Right forelimb (tissue), 1 donor: ENCODE data around the gene CASKIN1.
"Not testable (repeated sequence)": the region's sequence is repeated elsewhere in the genome, so short reads cannot be mapped to it uniquely, and the experiment has no call there.

Experiments
- DNase-seq: peaks from one replicate; pipeline ENCODE4 v3.0.0-alpha.2; 2018

The CASKIN1 gene

DNA sequence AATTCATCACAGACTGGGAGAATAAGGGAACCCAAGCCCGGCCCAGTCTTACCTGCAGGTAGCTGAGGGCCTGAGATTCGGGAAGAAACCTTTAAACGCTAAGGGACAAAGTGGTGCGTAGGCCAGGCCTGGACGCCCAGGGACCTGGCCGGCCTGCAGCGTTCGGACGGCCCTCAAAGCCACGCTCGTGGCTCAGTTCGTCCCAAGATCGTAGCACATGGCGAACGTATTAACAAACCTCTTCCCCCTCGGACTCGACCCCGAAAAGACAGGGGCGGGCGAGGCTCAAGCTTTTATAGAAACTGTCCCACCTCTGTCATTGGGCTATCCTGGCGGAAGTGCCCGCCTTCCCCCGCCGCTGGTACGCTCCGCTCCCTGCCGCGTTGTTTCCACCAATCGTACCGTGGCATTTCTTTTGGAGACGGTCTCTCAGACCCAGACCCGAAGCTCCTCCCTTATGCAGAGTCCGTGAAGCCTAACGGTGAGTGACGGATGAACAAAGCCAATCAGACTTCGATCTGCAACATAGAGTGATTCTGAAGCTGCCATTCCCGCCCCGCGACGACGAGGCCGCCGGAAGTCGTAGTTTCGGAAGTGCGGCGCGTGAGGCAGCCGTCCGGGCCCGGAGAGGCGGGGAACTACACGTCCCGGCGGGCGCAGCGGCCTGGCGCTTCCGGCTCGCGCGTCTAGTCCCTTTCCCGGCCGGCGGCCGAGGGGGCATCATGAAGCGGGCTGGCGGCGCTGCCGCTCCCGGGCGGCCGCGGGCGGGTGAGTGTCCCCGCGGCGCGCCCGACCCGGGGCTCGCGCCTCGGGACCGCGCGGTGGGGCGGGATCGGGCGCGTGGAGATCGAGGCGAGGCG lies 41.1 kb downstream of the CASKIN1 start, which contains the start of gene TRAF7:
Gene TRAF7, plus strand, starts transcription at position 692 of the 860 bp plus-strand sequence. CDS start 8,139 bp downstream, outside the sequence.
- peak; percentile 99 for DNase-seq

- DNase-seq, result no peak
Observed at GRCh38 chr16:2154533-2155090, 41.8 kb downstream of the CASKIN1 start.

GRCh38 chr16:2152695-2153506 lies 43.5 kb downstream of the CASKIN1 start:
- DNase-seq, result no peak

DNA sequence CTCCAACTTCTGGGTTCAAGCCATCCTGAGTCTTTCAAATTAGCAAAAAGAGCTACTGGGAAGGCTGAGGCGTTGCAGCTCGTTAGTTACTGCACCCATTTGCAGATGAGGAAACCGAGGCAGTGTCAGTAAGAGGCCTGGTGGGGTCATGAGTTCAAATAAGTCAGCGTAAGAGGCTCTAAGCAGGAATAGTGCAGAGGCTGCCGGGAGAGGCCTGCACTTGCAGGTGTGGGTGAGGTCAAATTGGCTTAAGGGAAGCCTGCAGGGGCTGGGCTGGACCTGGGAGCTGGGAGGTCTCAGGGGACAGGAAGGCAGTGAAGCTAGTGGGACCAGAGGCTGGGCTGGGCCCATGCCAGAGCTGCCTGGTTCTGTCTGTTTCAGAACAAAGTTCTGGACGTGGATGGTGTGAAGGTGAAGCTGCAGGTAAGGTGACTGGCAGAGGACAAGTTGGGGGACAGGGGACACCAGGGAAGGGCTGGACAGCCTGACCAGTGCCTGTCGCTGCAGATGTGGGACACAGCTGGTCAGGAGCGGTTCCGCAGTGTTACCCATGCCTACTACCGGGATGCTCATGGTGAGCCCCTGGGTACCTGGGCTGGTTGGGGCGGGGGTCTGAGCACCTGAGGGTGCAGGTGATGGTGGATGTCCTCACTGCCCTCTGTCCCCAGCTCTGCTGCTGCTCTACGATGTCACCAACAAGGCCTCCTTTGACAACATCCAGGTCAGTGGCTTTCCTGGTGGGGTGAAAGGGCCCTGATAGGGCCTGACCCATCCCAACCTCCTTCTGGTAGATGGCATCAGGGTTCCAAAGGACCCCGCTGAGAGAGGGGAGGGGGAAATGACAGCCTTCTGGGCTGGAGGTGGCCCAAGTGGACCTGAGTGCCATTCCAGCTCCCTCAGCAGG lies 45.0 kb downstream of the CASKIN1 start:
- no peak for DNase-seq

DNA sequence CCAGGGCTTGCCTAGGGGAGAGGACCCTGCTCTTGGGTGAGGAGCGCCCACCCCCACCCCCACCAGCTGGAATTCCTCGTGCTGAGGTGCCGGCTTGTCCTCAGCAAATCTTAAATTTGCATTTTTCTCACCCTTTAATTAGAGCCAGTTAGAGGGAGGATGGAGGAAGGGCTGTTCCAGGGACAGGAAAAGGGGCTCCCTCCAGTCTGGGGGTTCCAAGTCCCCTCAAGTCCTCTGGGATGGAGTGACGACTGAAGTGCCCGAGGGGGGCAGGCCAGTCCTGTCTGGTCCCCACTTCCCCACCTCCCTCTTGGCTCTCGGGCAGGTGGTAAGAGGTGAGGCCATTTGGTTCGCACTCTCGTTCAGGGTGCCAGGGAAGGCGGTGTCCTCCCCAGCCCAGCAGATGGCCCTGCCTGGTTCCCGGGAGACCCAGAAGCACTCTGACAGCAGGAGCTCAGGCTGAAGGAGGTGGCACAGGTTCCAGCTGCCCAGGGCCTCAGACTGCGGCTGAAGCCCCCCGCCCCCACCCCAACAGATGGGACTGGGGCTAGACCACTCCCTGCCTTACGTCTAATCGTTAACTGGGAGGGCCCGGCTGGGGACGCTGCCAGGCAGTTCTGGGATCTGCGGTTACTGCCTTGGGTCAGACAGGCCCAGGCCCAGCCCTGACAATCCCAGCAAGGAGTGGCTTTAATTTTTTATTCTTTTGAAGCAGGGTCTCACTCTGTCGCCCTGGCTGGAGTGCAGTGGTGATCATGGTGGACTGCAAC lies 45.8 kb downstream of the CASKIN1 start:
- DNase-seq, result no peak

DNA sequence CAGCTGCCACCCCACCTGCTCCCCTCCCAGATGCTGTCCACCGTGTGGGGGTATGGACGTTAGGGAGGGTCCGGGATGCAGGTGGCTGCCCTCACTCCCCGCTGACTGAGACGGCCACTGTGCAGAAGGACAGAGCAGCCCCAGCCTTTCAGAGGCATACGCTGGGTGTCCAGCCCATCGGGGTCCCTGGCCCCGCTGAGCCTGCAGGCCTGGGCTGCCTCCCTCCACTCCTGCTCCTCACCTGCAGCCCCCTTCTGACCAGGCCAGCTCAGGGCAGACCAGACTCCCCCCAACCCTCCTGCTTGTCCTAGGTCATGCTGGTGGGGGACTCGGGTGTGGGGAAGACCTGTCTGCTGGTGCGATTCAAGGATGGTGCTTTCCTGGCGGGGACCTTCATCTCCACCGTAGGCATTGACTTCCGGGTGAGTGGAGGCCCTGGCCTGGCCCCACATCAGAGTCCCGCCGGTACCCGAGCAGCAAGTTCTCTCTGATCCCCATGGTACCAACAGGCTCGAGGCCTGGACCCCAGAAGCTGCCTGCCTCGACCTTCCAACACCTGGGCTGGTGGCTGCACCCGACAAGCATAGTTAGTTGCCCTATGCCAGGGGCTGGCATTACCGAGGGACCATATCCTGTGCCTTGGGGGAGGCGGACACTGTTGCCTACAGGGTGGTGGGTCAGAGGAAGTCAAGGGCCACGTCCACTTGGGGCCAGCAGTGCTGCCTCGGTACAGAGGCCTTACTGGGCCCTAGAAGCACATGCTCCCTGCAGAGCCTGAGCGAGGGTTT lies 46.6 kb downstream of the CASKIN1 start:
- peak; percentile 46 for DNase-seq

GRCh38 chr16:2148714-2149629 lies 47.4 kb downstream of the CASKIN1 start:
- peak; percentile 56 for DNase-seq

DNA sequence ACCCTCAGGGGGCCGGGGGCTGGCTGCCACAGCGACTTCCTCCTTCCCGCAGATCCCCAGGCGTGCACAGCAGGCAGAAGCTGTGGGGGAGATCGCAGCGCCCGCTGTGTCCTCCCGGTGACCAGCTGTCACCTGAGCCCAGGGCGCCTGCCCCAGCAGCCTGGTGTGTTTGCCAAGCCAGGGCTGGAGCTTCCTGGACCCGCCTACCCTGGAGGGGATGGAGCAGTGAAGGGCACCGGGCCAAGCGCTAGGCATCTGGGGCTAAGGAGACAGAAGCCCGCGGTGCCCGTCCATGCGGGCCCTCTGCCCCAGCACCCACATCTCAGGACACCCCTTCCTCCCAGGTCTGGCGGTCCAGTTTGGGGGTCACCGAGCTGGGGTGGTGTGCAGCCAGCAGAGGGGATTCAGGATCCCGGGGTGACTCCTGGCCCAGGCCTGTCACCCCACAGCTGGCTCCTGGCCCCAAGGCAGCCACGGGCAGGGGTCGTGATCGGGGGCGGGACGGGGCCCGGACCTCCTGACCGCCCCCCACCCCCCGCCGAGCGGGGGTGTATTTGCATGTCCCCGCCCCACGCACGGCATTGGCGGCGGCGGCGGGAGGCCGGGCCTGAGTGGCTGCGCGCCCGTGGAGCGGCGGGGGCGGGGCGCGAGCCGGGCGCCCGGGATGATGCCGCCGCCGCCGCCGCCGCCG lies 48.3 kb downstream of the CASKIN1 start, which contains the start of gene RAB26:
Gene RAB26, plus strand, starts transcription at position 645 of the 691 bp plus-strand sequence. CDS start 159 bp downstream, outside the sequence.
- DNase-seq, result peak; percentile 85

- DNase-seq, result peak; percentile 36
Observed at GRCh38 chr16:2147378-2147777, 49.0 kb downstream of the CASKIN1 start.

DNA sequence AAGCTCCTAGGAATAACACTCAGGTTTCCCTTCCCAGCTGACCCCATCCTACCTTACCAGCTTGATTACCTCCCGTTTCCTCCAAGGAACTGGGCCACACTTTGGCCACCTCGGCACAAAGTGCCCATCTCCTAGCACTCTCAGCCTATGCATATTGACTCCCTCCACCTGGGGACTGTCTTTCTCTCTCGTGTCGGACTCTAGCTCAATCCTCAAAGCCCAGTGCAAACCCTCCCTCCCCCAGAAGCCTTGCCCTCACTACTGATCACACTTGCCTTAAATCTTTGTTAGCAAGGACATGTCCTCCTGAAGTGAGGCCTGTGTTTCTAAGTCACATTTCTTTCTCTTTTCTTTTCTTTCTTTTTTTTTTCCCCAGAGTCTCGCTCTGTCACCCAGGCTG lies 50.6 kb downstream of the CASKIN1 start:
- peak; percentile 30 for DNase-seq

DNA sequence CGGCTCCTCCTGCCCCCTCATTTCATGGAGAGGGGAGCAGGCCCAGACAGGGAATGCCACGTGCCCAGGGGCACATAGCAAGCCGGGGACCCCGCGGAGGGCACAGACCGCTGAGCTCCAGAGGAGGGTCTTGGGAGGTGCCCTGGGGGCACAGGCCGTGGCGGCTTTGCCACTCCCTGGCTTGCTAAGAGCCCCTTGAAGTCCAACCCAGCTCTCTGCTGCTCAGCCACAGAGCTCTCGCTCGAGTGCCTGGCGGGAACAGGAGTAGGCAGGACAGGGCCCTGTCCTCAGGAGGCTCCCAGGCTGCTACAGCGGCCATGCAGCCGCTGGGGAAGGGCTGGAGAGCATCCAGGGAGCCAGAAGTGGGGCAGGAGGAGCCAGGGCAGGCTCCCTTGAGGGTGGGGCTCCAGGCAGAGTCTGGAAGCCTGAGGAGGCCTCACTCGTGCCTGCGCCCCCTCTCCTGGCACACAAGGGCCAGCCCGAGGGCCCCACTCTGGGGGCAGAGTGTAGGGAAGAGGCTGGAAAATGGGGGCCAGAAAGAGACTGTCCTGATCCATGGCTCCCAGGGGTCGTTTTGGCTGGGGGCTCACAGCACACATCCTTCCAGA lies 52.4 kb downstream of the CASKIN1 start:
- no peak for DNase-seq

DNA sequence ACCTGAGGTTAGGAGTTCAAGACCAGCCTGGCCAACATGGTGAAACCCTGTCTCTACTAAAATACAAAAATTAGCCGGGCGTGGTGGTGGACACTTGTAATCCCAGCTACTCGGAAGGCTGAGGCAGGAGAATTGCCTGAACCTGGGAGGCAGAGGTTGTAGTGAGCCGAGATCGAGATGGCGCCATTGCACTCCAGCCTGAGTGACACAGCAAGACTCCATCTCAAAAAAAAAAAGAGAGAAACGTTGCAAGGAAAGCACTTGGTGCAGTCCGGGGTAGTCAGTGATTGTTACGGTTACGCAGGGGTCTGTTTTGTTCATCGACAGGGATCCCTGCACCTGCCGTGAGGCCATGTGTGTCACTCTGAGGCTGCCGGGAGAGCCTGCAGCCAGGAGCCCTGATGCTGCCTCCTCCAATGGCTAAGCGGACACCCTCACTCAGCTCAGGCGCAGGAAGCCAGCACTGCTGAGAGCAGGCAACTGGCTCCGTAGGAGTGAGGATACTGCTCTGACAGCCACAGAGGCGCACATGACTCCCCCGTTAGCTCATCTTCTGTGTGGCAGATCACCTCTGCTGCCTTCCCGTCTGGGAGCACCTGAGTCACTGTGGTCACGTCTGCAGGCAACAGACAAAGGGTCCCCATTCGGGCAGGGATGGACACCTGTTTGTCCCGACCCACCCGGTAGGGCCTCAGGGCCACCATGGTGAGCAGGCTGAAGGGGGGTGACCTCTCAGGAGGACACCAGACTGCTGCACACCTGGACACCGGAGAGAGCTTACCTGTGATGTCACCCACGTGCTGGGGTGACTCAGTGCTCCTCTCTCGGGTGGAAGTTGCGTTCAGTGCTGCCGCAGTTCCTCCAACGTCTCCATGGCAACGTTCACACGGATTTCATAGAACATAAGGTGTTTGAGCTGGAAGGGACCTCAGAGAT lies 53.2 kb downstream of the CASKIN1 start:
- DNase-seq, result no peak

GRCh38 chr16:2135770-2136490 lies 60.5 kb downstream of the CASKIN1 start, which contains the start of gene PKD1:
PKD1 (minus strand) TSS chr16:2135898; CDS start chr16:2135689, 209 bp downstream.
- DNase-seq, result peak; percentile 88

DNA sequence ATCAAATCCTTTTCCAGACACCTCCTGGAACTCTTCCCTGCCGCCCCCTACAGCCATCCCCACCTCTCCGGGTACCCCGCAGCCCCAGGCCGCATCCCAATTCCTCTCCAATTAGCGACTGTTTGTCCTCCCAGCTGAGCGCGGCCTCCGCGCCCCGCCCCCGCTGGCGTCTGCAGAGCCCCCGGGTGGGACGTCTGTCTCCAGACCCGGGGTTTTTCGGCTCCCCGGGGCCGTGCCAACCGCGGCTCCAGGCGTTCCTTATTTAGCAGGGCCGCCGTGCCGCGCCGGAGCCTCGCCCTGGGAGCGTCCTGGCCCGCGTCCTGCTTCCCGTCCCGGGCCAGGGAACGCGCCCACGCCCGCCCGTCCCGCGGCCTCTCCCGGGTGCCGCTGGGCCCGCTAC lies 61.3 kb downstream of the CASKIN1 start:
- not testable (repeated sequence) for DNase-seq

DNA sequence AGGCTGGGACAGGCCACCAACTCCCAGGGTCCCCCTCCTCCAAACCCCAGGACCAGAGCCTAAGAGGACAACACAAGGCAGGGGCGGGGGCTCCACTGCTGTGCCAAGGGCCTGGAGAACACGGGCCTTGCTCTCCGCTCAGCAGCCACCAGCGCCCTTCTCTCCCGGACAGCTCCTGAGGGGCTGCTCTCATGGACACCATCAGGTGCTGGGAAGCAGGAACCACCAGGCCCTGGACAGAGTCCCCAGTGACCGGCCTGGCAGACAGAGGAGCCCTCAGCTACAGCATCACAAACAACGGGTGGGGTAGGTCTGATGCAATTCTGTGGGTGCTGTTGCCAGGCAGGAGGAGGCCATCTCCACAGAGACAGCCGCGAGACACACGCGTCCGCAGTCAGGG lies 62.6 kb downstream of the CASKIN1 start:
- DNase-seq, result not testable (repeated sequence)

DNA sequence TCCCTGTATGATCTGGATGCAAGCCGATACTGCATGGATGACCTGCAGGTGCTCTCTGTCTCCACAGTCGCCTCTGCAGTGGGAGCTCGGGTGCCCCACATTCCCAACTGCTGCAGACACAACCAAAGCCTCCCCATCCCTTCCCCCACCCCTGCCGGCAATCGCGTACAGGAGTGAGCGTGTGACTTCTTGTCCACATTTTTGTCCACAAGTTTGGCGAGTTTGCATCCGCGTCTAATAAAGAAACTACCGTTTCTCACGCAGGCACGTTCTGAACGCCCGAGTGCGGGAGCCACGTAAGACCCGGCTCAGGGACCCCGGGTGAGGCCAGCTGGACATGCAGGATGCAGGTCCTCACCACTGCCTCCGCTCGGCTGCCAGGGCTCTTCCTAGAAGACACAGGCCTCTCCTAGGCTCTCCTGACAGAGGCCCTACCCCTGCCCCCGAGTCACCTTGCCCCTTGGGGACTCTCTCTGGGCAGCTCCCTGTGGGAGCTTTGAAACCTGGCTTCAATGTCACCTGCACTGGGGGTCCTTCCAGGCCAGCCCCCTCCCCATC lies 66.4 kb downstream of the CASKIN1 start:
- DNase-seq, result not testable (repeated sequence)
